ENCODE results near the gene SSB. TPM values are rescaled to one million over a fixed set of nuclear protein-coding genes. Genes with fewer than 3 reads are reported as not detected.

Gene SSB
- total and polyA plus RNA-seq, 9 of the 15 experiments (the other 6 are each of a cell fraction or from before 2014, with no cell fraction given): 317 to 849 (median 515) TPM

GRCh38 chr2:169824373-169825333 lies 26.0 kb downstream of the SSB start, which contains the start of gene METTL5 (continued):
- TF ChIP-seq, protein P1, sequence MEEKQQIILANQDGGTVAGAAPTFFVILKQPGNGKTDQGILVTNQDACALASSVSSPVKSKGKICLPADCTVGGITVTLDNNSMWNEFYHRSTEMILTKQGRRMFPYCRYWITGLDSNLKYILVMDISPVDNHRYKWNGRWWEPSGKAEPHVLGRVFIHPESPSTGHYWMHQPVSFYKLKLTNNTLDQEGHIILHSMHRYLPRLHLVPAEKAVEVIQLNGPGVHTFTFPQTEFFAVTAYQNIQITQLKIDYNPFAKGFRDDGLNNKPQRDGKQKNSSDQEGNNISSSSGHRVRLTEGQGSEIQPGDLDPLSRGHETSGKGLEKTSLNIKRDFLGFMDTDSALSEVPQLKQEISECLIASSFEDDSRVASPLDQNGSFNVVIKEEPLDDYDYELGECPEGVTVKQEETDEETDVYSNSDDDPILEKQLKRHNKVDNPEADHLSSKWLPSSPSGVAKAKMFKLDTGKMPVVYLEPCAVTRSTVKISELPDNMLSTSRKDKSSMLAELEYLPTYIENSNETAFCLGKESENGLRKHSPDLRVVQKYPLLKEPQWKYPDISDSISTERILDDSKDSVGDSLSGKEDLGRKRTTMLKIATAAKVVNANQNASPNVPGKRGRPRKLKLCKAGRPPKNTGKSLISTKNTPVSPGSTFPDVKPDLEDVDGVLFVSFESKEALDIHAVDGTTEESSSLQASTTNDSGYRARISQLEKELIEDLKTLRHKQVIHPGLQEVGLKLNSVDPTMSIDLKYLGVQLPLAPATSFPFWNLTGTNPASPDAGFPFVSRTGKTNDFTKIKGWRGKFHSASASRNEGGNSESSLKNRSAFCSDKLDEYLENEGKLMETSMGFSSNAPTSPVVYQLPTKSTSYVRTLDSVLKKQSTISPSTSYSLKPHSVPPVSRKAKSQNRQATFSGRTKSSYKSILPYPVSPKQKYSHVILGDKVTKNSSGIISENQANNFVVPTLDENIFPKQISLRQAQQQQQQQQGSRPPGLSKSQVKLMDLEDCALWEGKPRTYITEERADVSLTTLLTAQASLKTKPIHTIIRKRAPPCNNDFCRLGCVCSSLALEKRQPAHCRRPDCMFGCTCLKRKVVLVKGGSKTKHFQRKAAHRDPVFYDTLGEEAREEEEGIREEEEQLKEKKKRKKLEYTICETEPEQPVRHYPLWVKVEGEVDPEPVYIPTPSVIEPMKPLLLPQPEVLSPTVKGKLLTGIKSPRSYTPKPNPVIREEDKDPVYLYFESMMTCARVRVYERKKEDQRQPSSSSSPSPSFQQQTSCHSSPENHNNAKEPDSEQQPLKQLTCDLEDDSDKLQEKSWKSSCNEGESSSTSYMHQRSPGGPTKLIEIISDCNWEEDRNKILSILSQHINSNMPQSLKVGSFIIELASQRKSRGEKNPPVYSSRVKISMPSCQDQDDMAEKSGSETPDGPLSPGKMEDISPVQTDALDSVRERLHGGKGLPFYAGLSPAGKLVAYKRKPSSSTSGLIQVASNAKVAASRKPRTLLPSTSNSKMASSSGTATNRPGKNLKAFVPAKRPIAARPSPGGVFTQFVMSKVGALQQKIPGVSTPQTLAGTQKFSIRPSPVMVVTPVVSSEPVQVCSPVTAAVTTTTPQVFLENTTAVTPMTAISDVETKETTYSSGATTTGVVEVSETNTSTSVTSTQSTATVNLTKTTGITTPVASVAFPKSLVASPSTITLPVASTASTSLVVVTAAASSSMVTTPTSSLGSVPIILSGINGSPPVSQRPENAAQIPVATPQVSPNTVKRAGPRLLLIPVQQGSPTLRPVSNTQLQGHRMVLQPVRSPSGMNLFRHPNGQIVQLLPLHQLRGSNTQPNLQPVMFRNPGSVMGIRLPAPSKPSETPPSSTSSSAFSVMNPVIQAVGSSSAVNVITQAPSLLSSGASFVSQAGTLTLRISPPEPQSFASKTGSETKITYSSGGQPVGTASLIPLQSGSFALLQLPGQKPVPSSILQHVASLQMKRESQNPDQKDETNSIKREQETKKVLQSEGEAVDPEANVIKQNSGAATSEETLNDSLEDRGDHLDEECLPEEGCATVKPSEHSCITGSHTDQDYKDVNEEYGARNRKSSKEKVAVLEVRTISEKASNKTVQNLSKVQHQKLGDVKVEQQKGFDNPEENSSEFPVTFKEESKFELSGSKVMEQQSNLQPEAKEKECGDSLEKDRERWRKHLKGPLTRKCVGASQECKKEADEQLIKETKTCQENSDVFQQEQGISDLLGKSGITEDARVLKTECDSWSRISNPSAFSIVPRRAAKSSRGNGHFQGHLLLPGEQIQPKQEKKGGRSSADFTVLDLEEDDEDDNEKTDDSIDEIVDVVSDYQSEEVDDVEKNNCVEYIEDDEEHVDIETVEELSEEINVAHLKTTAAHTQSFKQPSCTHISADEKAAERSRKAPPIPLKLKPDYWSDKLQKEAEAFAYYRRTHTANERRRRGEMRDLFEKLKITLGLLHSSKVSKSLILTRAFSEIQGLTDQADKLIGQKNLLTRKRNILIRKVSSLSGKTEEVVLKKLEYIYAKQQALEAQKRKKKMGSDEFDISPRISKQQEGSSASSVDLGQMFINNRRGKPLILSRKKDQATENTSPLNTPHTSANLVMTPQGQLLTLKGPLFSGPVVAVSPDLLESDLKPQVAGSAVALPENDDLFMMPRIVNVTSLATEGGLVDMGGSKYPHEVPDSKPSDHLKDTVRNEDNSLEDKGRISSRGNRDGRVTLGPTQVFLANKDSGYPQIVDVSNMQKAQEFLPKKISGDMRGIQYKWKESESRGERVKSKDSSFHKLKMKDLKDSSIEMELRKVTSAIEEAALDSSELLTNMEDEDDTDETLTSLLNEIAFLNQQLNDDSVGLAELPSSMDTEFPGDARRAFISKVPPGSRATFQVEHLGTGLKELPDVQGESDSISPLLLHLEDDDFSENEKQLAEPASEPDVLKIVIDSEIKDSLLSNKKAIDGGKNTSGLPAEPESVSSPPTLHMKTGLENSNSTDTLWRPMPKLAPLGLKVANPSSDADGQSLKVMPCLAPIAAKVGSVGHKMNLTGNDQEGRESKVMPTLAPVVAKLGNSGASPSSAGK (IDR thresholded peaks at IDR 0.05): peak; percentile 96
- TF ChIP-seq GTF2E2 (tag; IDR thresholded peaks at IDR 0.05): 0 out of 2 replicates have a peak, but pooled peaks have one; percentile 72
- TF ChIP-seq, protein P2, sequence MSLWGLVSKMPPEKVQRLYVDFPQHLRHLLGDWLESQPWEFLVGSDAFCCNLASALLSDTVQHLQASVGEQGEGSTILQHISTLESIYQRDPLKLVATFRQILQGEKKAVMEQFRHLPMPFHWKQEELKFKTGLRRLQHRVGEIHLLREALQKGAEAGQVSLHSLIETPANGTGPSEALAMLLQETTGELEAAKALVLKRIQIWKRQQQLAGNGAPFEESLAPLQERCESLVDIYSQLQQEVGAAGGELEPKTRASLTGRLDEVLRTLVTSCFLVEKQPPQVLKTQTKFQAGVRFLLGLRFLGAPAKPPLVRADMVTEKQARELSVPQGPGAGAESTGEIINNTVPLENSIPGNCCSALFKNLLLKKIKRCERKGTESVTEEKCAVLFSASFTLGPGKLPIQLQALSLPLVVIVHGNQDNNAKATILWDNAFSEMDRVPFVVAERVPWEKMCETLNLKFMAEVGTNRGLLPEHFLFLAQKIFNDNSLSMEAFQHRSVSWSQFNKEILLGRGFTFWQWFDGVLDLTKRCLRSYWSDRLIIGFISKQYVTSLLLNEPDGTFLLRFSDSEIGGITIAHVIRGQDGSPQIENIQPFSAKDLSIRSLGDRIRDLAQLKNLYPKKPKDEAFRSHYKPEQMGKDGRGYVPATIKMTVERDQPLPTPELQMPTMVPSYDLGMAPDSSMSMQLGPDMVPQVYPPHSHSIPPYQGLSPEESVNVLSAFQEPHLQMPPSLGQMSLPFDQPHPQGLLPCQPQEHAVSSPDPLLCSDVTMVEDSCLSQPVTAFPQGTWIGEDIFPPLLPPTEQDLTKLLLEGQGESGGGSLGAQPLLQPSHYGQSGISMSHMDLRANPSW (CRISPR knock-in tag; IDR thresholded peaks at IDR 0.05): 0 out of 2 replicates have a peak, but pooled peaks have one; percentile 58
- no peak for TF ChIP-seq KAT2B (IDR thresholded peaks at IDR 0.05; ENCODE audit: low read depth, low read length)
- no peak for TF ChIP-seq HLTF (IDR thresholded peaks at IDR 0.05)
- TF ChIP-seq, protein P3, sequence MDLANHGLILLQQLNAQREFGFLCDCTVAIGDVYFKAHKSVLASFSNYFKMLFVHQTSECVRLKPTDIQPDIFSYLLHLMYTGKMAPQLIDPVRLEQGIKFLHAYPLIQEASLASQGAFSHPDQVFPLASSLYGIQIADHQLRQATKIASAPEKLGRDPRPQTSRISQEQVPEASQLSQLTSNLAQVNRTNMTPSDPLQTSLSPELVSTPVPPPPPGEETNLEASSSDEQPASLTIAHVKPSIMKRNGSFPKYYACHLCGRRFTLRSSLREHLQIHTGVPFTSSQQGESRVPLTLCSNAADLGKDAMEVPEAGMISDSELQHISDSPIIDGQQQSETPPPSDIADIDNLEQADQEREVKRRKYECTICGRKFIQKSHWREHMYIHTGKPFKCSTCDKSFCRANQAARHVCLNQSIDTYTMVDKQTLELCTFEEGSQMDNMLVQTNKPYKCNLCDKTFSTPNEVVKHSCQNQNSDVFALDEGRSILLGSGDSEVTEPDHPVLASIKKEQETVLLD (IDR thresholded peaks at IDR 0.05): no peak
- no peak for TF ChIP-seq XRCC4 (IDR thresholded peaks at IDR 0.05; ENCODE audit: extremely low read depth, insufficient read depth, insufficient read length)
- peak; percentile 97 for TF ChIP-seq CXXC5 (CRISPR knock-in tag; IDR thresholded peaks at IDR 0.05)
